Measurements from ENCODE around the gene KLHL14.
"Not testable (repeated sequence)": the region's sequence is repeated elsewhere in the genome, so short reads cannot be mapped to it uniquely, and the experiment has no call there.

Gene KLHL14

DNA sequence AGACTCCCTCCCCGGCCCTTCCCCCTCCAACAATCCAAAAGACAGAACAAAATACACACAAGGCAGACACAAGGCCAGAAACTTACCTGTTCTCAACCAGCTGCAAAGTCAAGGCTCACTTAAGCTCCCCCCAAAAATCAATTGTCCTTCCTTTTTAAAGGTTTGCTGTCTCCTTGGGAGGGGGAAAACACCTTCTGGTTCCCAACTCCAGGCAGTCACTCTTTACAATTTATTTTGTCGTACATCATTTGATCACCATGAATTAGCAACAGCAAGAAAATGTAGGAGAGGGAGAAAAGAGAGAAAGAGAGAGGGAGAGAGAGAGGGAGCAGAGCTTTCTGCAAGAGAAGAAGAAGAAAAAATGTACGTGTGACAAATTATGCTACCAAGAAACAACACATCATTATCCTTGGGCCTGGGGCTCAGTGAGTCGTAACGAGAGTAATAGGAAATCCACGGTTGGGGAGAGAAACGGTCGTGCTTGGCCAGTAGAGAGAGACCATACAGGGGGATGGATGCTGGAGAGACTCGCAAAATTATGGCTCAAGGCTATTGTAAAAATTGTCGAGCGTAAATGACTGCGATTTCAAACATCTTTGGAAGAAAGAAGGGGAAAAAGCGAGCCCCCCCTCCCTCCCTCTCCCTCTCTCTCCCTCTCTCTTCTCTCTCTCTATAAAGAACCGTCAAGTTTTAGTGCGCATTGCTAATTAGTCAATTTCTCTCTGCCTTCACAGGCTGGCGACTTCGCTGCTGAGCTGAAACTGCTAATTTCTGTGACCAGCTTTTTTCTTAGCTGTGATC, at the start of gene KLHL14:
KLHL14 (minus strand) TSS at position 443 of the 801 bp plus-strand sequence. CDS start 2,432 bp downstream, outside the sequence.
- no peak for DNase-seq

GRCh38 chr18:32822197-32822596, 49.4 kb upstream of the KLHL14 start:
- DNase-seq = no peak

GRCh38 chr18:32815881-32816280, 43.1 kb upstream of the KLHL14 start:
- DNase-seq = no peak

- DNase-seq = no peak
Observed at GRCh38 chr18:32812342-32812741, 39.5 kb upstream of the KLHL14 start.

DNA sequence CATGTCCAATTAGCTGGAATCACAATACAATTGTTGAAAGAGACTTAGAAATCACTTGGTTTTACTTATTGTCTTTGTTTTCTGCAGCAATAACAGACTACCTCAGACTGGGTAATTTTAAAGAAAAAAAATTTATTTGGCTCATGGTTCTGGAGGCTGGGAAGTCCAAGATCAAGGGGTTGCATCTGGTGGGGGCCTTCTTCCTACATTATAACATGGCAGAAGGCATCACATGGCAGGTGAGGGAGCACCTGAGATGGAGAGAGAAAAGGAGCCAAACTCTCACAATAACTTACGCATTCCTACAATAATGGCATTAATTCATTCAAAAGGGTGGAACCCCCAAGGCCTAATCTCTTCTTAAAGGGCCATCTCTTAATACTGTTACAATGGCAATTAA, 37.5 kb upstream of the KLHL14 start:
- no peak for DNase-seq

- no peak for DNase-seq
Observed at GRCh38 chr18:32805354-32805753, 32.5 kb upstream of the KLHL14 start.

DNA sequence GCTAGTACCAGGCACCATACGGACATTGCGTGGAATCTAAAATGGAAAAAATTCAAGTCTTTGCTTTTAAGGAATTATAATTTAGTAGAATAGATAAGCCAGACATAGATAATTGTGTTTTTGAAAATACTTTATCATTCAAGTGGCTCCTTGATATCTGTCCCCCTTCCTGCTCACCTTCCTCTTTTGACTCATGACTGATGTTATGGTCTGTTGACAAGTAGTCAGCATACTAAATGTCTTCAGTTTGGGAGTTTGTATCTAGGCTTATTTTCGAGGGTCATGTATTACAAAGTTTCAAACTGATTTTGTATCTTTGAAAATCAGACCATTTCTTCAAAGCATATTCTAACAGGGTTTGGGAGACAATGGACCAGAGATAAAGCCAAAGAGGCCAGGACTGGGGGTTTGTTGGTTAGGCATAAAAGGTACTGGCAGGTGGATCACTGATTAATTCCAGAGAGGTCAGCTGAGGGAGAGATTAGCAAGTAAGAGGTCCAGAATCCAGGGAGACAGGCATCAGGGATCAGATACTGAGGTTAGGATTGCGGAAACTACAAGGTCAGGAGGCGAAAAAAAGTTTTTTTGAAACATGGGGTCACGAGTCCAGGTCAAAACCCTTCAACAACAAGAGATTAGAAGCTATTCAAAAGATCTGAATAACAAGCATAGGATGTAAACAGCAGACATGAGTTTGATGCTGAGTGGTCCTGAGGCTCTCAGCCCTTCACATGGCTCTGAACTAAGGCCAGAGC, 31.5 kb upstream of the KLHL14 start:
- no peak for DNase-seq

GRCh38 chr18:32803568-32803967, 30.7 kb upstream of the KLHL14 start:
- DNase-seq = no peak

DNA sequence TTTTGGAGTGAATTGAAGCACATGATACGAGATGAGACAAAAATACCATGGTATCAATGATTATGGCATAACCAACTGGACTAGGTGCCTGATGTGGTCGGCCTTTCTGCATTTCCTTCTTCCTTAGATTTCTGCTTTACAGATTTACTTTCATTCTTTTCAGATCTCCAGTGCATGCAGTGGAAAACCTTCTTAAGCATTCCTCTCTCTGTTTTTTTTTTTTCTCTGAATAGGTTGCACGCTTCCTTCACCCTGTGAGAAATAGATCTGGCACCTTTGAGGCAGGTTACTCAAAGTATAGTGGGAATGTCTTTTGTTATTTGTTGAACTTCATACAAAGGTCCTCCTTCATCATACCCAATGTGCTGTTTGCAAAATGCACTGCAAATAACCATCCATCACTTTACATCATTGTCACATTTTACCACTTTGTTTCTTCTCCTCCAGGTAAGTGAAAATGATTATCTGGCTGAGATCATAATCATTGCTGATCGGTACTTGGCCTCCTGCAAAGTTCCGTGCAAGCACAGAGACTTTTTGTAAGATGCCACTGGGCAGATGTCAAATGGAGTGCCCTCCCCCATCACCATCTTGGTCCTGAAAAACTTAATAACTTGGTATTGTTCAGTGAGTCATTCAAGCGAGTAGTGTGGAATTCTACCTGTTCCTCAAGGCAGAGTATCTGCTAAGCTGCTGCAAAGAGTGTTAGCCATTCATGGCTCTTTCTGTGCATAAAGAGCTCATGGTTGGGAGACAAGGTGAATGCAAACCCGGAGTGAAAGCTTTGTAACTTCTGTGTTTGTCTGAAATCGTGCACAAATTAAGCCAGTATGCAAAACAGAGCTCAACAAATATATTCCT, 30.0 kb upstream of the KLHL14 start:
- DNase-seq = no peak

GRCh38 chr18:32801228-32801627, 28.4 kb upstream of the KLHL14 start:
- DNase-seq = no peak

GRCh38 chr18:32798209-32798960, 25.6 kb upstream of the KLHL14 start:
- no peak for DNase-seq

DNA sequence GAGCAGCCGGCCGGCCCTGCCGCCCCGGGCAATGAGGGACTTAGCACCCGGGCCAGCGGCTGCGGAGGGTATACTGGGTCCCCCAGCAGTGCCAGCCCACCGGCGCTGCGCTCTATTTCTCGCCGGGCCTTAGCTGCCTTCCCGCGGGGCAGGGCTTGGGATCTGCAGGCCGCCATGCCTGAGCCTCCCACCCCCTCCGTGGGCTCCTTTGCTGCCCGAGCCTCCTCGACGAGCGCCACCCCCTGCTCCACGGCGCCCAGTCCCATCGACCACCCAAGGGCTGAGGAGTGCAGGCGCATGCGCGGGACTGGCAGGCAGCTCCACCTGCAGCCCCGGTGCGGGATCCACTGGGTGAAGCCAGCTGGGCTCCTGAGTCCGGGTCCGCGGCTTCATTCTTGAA, 21.8 kb upstream of the KLHL14 start:
- DNase-seq = not testable (repeated sequence)

DNA sequence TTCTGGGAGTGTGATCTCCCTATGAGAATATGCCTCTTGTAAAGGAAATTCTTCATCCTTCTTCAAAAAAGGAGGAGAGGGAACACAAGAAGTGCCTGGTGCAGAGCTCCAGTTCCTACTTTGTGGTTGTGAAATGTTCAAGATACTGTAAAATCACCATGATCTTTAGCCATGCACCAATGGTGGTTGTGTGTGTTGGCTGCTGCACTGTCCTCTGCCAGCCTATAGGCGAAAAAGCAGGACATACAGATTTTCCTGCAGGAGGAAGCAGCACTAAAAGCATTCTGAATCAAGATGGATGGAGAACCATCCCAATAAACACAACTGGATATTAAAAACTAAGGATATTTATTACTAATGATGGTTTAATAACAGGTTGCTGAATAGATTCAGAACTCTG, 6.2 kb upstream of the KLHL14 start:
- DNase-seq = no peak

- DNase-seq = no peak
Observed at GRCh38 chr18:32777049-32777448, 4.2 kb upstream of the KLHL14 start.

GRCh38 chr18:32776561-32776960, 3.7 kb upstream of the KLHL14 start:
- no peak for DNase-seq

DNA sequence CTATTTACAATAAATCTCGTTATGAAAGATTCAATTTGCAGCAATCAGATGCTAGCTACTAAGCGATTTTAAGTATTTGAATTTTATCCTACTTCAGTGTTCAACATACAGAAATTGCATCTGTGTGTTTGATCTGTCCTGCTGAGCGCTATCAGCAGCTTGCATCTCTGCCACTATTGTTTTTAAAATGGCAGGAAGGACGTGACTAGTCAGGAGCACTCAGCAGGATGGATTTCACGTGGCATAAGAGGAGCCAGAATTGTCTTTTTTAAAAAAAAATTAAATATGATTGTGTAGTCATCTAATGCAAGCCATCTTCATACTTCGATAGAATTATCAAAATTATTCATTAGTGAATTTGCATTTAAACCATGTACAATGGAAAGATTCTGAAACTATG, 2.8 kb upstream of the KLHL14 start:
- DNase-seq = no peak

DNA sequence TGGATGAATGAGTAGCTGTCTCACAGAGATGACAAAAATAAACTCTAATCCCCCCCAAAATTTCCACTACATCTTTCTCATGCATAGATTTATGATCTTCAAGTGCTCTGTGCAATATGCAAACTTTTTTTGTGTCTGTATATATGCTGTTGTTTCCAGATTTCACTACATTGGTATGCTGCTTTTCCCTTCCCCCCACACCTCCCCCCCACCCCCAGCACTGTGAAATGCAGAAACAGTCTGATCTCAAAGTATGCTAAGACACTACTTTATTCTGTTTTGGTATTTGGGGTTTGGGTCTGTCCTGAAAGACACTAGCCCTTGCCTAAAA, 524 bp upstream of the KLHL14 start:
- no peak for DNase-seq

GRCh38 chr18:32771871-32772580, 797 bp downstream of the KLHL14 start:
- DNase-seq = no peak

- DNase-seq = no peak
Observed at GRCh38 chr18:32771169-32771751, 1.6 kb downstream of the KLHL14 start.

- DNase-seq = no peak
Observed at GRCh38 chr18:32770666-32771168, 2.1 kb downstream of the KLHL14 start.

GRCh38 chr18:32770054-32770665, 2.7 kb downstream of the KLHL14 start:
- DNase-seq = no peak
